Measurements from ENCODE around the gene ARHGAP1. TPM values are rescaled to one million over a fixed set of nuclear protein-coding genes. Genes with fewer than 3 reads are reported as not detected.

ARHGAP1 gene
- 17.4 and 19.2 TPM in 2 replicates for total RNA-seq

DNA sequence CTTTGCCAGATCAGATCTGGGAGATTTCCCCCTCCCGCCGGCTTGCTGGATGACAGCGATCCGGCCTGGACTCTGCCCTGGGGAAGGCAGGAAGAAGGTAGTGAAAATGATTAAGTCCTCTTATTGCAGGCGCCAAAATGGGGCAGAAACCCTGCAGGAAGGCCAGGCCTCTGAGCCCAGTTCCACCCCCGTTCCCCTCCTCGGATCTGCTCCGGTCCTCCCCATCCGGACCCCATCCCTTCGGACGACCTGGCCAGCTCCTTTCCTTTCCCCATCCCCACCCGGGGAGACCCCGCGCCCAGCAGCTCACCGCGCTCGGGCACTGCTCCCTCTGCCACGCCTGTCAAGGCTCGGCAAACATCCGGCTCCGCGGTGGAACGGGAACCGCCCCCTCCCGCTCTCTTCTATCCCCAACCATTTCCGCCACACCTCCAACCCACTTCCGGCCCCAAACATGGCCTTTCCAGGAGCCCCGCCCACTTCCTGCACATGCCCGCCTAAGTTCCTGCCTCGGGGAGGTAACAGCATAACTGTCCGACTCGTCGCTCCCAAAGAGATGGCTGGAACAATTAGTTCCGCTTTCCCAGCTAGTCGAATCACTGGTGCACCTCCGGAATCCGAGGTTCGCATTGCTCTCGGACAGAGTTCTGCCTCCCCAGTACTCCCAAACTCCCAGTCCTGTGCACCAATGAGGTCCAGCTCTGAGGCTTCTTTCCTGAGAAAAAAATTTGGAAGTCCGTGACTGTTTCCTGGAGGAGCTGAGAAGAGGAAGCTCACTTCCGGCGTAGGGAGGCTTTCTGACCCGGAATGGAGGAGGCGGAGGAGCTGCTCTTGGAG, at the start of gene ARHGAP1, which contains the start of gene ZNF408:
Gene ARHGAP1 (minus strand): TSS at position 379 of the 837 bp plus-strand sequence. CDS start 4,512 bp downstream, outside the sequence.
Gene ZNF408 (plus strand): TSS at position 791 of the 837 bp plus-strand sequence. CDS start 17 bp downstream, at position 808.
- DNase-seq (ENCODE audit: low read depth in 2 of 2), result peak; percentile 99

DNA sequence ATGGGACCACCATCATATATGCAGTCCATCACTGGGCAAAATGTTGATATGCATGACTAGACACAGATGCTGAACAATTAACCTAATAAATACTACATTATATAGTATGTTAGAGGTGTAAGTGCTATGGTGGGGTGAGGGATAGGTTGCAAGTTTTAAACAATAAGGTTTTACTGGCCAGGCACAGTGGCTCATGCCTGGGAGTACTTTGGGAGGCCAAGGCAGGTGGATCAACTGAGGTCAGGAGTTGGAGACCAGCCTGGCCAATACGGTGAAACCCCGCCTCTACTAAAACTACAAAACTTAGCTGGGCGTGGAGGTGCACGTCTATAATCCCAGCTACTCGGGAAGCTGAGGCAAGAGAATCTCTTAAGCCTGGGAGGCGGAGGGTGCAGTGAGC, 46.7 kb upstream of the ARHGAP1 start:
- no peak for DNase-seq (ENCODE audit: low read depth in 2 of 2)

GRCh38 chr11:46745995-46746394, 45.6 kb upstream of the ARHGAP1 start:
- no peak for DNase-seq (ENCODE audit: low read depth in 2 of 2)

DNA sequence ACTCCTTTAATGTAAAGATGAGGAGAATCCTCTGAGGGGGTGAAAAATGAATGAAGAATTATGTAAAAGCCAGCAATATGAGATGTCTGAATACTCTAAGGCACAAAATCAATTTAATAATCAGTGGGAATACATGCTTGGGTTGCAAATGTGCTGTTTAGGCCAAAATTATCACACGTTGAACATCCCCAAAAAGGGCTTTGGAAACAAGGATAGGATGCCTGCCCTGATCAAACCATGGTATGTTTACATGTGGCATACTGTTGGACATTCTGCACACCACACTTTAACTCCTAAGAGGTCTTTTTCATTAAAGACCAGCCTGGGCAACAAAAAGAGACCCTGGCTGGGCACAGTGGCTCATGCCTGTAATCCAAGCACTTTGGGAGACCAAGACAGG, 44.9 kb upstream of the ARHGAP1 start:
- DNase-seq (ENCODE audit: low read depth in 2 of 2), result no peak

DNA sequence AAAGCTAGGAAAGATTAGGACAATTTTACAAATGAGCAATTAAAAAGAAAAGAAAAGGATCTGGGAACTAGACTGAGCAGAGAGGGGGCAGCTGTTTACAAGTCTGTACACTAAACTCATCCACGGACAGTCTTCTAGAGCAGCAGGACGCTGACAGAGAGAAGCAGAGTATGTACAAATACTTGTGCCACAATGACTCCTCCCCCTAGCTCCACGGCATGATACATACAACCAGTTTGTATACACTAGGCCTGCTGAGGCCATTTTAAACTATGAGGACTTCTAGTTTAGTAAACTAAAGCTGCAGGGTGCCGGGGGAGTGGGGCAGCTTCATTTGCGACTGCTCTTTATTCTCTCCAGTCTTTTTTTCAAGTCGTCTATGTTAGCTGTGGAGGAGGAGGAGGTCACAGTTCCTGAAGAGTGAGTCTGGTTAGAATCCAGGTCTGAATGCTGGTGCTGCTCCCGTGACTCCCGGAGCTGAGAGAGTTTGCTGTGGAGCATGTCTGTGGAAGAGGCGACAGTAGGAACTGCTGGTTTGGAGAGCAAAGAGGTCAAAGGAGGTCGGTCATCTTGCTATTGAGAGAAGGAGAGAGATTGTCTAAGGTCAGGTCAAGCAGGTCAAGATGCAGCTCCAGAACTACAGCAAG, 43.4 kb upstream of the ARHGAP1 start:
- DNase-seq (ENCODE audit: low read depth in 2 of 2), result no peak

DNA sequence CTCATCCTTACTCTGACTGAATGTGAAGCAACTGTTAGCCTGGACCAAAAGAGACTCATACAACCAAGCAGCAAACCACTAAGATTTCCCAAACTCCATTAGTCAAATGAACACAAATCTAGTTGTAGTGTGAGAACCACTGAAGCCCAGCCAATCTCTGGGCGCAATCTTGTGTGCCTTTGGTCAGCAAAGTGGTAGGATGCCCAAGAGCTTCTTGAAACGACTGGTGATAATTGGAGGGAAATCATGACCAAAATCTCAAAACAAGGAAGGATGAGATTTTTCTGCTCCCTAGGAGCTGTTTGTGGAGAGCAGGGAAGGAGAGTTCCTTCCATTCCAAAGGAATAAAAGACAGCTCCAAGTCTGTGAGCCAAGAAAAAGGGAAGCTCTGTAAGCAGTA, 42.6 kb upstream of the ARHGAP1 start:
- no peak for DNase-seq (ENCODE audit: low read depth in 2 of 2)

- DNase-seq (ENCODE audit: low read depth in 2 of 2), result no peak
Measured at GRCh38 chr11:46741600-46742484, 41.4 kb upstream of the ARHGAP1 start.

DNA sequence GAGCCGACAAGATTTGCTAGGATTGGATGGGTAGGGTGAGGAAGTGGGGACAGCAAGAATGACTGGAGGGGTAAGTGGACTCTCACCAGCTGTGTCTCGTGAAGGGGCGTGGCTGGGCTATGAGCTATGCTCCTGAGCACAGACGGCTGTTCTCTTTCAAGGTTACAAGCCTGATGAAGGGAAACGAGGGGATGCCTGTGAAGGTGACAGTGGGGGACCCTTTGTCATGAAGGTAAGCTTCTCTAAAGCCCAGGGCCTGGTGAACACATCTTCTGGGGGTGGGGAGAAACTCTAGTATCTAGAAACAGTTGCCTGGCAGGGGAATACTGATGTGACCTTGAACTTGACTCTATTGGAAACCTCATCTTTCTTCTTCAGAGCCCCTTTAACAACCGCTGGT, 38.5 kb upstream of the ARHGAP1 start:
- no peak for DNase-seq (ENCODE audit: low read depth in 2 of 2)

DNA sequence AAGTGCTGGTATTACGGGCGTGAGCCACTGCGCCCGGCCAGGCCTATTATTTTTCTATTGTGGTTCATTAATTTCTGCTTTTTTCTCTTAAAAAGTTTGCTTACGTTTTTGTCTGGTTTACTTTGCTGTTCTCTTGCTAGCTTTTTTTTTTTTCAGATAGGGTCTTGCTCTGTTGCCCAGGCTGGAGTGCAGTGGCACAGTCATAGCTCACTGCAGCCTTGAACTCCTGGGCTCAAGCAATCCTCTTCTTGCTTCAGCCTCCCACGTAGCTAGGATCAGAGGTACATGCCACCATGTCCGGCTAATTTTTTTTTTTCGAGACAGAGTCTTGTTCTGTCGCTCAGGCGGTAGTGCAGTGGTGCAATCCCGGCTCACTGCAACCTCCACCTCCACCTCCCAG, 37.3 kb upstream of the ARHGAP1 start:
- no peak for DNase-seq (ENCODE audit: low read depth in 2 of 2)

DNA sequence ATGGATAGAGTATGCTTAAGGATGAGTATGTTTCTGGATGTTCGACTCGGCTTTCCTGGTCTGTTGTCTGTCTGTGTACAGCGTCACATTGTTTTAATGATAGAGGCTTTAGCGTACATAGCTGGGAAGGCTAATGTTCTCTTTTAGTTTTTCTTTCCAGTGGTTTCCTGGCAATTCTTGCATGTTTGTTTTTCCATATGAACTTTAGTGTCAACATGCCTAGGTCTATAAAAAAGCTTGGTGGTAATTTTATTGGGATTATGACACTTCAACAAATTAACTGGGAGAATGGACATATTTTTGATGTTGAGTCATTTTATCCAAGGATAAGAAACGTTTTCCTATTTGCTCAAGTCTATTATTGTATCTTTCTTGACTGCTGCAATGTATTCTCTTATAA, 36.2 kb upstream of the ARHGAP1 start:
- DNase-seq (ENCODE audit: low read depth in 2 of 2), result peak in 1 of 2 donors; percentile 86

DNA sequence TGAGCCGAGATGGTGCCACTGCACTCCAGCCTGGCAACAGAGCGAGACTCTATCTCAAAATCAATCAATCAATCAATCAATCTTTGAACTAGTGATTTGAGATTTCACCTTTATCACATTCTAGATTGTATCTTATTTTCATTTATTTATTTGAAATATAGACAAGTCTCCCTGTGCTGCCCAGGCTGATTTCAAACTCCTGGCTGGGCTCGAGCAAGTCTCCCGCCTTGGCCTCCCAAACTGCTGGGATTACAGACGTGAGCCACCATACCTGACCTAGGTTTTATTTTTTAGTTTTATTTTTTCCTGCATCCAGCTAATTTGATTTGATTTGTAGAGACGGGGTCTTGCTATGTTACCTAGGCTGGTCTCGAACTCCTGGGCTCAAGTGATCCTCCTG, 35.7 kb upstream of the ARHGAP1 start:
- DNase-seq (ENCODE audit: low read depth in 2 of 2), result no peak

GRCh38 chr11:46733234-46733633, 32.8 kb upstream of the ARHGAP1 start:
- DNase-seq (ENCODE audit: low read depth in 2 of 2), result no peak

- no peak for DNase-seq (ENCODE audit: low read depth in 2 of 2)
Measured at GRCh38 chr11:46731545-46731944, 31.1 kb upstream of the ARHGAP1 start.

GRCh38 chr11:46729110-46730027, 28.9 kb upstream of the ARHGAP1 start:
- DNase-seq (ENCODE audit: low read depth in 2 of 2), result no peak

DNA sequence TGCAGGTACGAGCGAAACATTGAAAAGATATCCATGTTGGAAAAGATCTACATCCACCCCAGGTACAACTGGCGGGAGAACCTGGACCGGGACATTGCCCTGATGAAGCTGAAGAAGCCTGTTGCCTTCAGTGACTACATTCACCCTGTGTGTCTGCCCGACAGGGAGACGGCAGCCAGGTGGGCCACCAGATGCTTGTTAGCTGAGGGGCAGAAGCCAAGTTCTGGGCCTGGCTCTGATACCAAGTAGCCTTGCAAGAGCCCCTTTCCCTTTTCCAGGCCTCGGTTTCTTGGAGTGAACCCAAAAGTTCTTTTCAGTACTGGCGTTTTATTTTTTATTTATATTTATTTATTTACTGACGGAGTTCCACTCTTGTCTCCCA, 28.2 kb upstream of the ARHGAP1 start:
- DNase-seq (ENCODE audit: low read depth in 2 of 2), result no peak

DNA sequence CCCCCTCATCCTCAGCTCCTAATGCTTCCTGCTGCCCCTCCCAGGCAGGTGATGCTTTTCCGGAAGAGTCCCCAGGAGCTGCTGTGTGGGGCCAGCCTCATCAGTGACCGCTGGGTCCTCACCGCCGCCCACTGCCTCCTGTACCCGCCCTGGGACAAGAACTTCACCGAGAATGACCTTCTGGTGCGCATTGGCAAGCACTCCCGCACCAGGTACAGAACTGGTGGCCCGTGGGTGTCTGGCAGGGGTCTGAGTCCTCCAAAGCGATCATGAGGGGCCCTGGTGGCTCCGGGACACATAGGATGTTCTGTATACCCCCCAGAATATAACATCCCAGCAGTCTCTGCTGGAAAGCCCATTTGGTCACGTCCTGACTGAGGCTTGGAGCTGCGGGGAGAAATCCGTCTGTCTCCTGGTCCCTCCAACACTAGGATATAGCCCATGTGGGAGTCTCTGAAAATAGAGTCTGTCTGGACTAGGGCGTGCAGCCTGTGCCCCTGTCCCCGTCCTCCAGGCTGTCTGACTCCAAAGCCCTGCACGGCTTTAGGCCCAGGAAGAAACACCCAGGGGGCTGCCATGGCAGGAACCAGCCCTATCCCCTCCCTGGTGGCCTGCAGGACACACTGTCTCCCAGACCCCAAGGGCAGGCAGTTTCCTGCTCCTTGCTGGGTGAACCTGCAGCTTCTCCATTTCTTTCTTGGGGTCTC, 27.7 kb upstream of the ARHGAP1 start:
- no peak for DNase-seq (ENCODE audit: low read depth in 2 of 2)

DNA sequence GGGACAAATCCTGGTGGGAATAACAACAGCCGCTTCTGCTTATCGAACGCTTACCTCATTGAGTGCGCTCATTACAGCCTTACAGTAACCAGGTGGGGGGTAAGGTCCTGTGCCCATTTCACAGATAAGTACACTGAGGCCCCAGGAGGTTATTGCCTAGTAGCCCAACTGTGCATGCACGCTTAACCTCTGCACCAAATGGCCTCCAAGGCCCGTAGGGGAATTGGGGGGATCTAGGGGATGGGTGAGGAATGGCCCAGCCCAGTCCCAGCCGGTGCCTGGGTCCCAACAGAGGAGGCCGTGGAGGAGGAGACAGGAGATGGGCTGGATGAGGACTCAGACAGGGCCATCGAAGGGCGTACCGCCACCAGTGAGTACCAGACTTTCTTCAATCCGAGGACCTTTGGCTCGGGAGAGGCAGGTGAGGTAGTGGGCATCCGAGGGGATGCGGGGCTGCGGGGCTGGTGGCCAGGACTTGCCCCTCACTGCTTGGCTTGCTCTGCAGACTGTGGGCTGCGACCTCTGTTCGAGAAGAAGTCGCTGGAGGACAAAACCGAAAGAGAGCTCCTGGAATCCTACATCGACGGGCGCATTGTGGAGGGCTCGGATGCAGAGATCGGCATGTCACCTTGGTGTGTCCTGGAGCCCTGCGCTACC, 25.9 kb upstream of the ARHGAP1 start:
- DNase-seq (ENCODE audit: low read depth in 2 of 2), result no peak

DNA sequence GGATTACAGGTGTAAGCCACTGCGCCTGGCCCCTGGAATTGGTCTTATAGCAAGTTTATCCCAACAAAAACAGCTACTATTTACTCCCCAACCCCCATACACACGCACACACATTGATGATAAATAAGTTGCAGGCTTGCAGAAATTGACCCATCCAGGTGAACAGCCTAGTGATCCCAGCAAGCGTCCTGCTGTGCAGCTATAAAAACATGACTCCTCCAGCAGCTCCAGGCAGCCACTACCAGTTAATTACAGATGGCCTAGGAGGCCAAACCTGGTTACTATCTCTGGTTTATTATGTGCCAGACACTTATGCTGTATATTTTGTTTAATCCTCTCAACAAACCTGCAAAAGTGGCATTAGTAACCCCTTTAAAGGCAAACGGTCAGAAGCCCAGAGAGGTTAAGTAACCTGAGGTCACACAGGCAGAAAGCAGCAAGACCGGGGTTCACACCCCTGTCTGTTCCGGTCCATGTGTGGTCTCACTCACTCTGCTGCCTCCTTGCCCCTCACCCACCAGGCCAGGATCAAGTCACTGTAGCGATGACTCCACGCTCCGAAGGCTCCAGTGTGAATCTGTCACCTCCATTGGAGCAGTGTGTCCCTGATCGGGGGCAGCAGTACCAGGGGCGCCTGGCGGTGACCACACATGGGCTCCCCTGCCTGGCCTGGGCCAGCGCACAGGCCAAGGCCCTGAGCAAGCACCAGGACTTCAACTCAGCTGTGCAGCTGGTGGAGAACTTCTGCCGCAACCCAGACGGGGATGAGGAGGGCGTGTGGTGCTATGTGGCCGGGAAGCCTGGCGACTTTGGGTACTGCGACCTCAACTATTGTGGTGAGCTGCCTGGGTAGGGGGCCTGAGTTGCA, 25.2 kb upstream of the ARHGAP1 start:
- DNase-seq (ENCODE audit: low read depth in 2 of 2), result no peak

DNA sequence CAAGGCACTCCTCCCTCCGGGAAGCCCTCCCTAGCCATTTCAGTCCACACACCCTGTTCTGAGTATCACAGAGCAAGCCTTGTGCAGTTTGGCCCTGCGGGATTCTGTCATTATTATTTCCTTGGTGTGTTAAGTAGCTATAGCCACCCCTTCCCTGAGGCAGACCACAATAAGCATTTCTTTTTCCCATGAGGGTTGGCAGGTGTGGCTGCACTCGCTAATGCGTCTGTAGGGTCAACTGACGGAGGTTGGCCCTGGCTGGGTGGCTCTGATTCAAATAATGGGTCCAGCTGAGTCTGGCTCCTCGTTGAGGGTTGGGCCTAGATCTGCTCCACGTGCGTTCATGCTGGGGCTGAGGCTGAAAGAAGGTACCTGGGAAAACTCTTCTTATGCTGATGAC, 23.7 kb upstream of the ARHGAP1 start:
- DNase-seq (ENCODE audit: low read depth in 2 of 2), result no peak

All from lung microvascular endothelial cell (primary cell).